GM12878 (cell line): ENCODE data around the gene PRDM1. TPM values are rescaled to one million over a fixed set of nuclear protein-coding genes. Genes with fewer than 3 reads are reported as not detected.

ENCODE experiments used
- BACH1 ChIP-seq: fragments of 450-650 bp; IDR thresholded peaks from 2 replicates; pipeline ENCODE4 v1.6.1; 2017; ENCODE audit warnings: mild to moderate bottlenecking, borderline replicate concordance
- BHLHE40 ChIP-seq, 2 experiments: fragments of 450-650 bp in 1 of 2; IDR thresholded peaks; 2 replicates each; pipeline ENCODE4 v1.6.1; 2011 to 2017; ENCODE audit warnings: low read depth in 2 of 2, borderline replicate concordance in 1 of 2, improper control_type of control experiment in 1 of 2, low read length in 1 of 2, mild to moderate bottlenecking in 1 of 2
- CBFB ChIP-seq: IDR thresholded peaks from 2 replicates; pipeline ENCODE4 v1.6.1; 2016; ENCODE audit warnings: antibody characterized with exemption, low read depth
- CHD4 ChIP-seq: fragments of 200-600 bp; sonication (generic); IDR thresholded peaks from 2 replicates; pipeline ENCODE4 v1.6.1; 2016; ENCODE audit warnings: mild to moderate bottlenecking
- CUX1 ChIP-seq: IDR thresholded peaks from 2 replicates; pipeline ENCODE4 v1.6.1; 2012; ENCODE audit warnings: improper control_type of control experiment, low read depth, low read length; ENCODE audit not compliant: insufficient replicate concordance
- FOS ChIP-seq: IDR thresholded peaks from 3 replicates; pipeline ENCODE4 v1.6.1; 2011; ENCODE audit warnings: borderline replicate concordance; ENCODE audit not compliant: insufficient read length; ENCODE audit errors: extremely low read depth
- GABPA ChIP-seq: IDR thresholded peaks from 2 replicates; pipeline ENCODE4 v1.6.1; 2014; ENCODE audit warnings: antibody characterized with exemption, low read depth, mild to moderate bottlenecking, inconsistent platforms
- GATAD2B ChIP-seq: fragments of 450-650 bp; conservative IDR thresholded peaks from 2 replicates; pipeline ENCODE4 v1.6.1; 2017; ENCODE audit warnings: low read depth, mild to moderate bottlenecking, moderate library complexity
- IRF3 ChIP-seq: fragments of 450-650 bp; IDR thresholded peaks from 2 replicates; pipeline ENCODE4 v1.6.1; 2014; ENCODE audit warnings: mild to moderate bottlenecking
- MYB ChIP-seq: fragments of 150-350 bp; IDR thresholded peaks from 2 replicates; pipeline ENCODE4 v1.6.1; 2014; ENCODE audit warnings: mild to moderate bottlenecking, low read depth, low read length, borderline replicate concordance
- NR2C2 ChIP-seq: IDR thresholded peaks from 2 replicates; pipeline ENCODE4 v1.6.1; 2011; ENCODE audit warnings: borderline replicate concordance, low read depth; ENCODE audit not compliant: control insufficient read depth, insufficient read length
- RAD21 ChIP-seq: IDR thresholded peaks from 2 replicates; pipeline ENCODE4 v1.6.1; 2011; ENCODE audit warnings: mild to moderate bottlenecking, low read depth, low read length, moderate library complexity; ENCODE audit not compliant: insufficient read depth
- SMC3 ChIP-seq: IDR thresholded peaks from 2 replicates; pipeline ENCODE4 v1.6.1; 2011; ENCODE audit warnings: low read length, improper control_type of control experiment, borderline replicate concordance
- SPI1 ChIP-seq: IDR thresholded peaks from 2 replicates; pipeline ENCODE4 v1.6.1; 2011; ENCODE audit warnings: low read depth, mild to moderate bottlenecking, low read length, moderate library complexity, borderline replicate concordance; ENCODE audit not compliant: insufficient read depth
- SREBF2 ChIP-seq: IDR thresholded peaks from 2 replicates; pipeline ENCODE4 v1.6.1; 2012; ENCODE audit warnings: mild to moderate bottlenecking, low read length
- YBX1 ChIP-seq: fragments of 450-650 bp; IDR thresholded peaks from 2 replicates; pipeline ENCODE4 v1.6.1; 2016; ENCODE audit warnings: antibody characterized with exemption
- ZBED1 ChIP-seq: IDR thresholded peaks from 2 replicates; pipeline ENCODE4 v1.6.1; 2016; ENCODE audit warnings: borderline replicate concordance
- polyA plus RNA-seq, 11 experiments: library from polyadenylated mRNA; depleted of rRNA in 4 of 11; unstranded in 6 of 11; stranded (reverse) in 5 of 11; fragments of >200 nt; fragmentation: Nextera tagmentation in 4 of 11; fragmentation: Illumina TruSeq in 1 of 11; extraction: Ambion mirVana in 4 of 11; extraction: Trizol in 1 of 11; gene quantifications; 1 replicate in 1 of 11; 2 replicates in 10 of 11; pipeline versions ENCODE4 v1.2.1 to v1.2.3, GENCODE V29; 2011 to 2016; ENCODE audit warnings: inconsistent platforms in 2 of 11, missing spikeins in 2 of 11, low read depth in 1 of 11
- total RNA-seq, 4 experiments: library from RNA; depleted of rRNA in 3 of 4; stranded (reverse); fragments of >200 nt in 3 of 4; fragmentation: Illumina TruSeq in 1 of 4; extraction: Trizol in 1 of 4; gene quantifications; 2 replicates each; pipeline versions ENCODE4 v1.2.1 to v1.2.3, GENCODE V29; 2013 to 2021
- TF ChIP-seq, protein P1 (sequence below): IDR thresholded peaks from 2 replicates; pipeline ENCODE4 v1.6.1; 2011; ENCODE audit warnings: low read depth, low read length, improper control_type of control experiment, borderline replicate concordance
- TF ChIP-seq, protein P2 (sequence below): IDR thresholded peaks from 2 replicates; pipeline ENCODE4 v1.6.1; 2012; ENCODE audit warnings: low read depth, low read length, improper control_type of control experiment
- TF ChIP-seq, protein P3 (sequence below): IDR thresholded peaks from 2 replicates; pipeline ENCODE4 v1.6.1; 2011; ENCODE audit warnings: mild to moderate bottlenecking, low read depth, low read length, moderate library complexity; ENCODE audit not compliant: insufficient replicate concordance

The PRDM1 gene
- total and polyA plus RNA-seq, 10 of the 15 experiments (the other 5 are each of a cell fraction or from before 2014, with no cell fraction given): 1.9 to 15.8 (median 4.1) TPM

DNA sequence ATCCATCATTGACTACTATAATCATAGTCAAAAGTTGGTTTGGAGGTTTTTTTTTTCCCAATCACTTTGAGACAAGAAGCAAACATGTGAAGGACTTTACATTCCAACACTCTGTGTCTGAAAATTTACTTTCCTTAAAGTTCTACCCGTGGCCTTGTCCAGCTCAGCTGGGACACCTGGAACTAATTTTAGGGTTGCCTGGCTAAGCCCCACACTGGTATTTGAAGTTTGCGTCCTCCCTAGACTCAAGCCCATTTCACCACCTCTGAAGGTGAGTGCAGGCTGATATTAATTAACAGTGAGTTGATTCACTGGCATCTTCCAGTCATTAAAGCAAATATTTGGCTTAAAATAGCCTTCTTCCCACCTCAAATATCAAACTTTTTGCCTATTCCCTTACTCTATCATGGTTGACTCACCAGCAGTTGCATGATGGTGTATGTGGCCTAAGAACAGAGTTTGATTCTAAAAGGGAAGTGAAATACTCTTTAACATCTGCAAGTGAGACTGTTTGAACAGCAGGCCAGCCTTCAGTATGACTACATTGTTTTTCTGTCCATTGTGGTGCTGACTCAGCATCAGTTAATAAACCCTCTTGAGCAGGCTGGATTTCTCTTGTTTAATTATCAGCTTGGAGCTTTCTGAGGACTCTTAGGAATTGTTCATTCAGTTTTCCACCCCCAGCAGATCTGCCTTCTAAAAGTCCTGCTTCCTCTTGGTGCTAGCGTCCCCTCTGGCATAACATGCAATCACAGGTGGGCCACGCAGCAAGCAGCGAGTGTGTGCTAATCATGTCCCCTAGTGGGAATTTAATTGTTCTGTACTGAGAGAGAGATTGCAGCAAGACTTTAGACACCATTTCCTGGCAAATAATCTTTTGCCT lies 1.8 kb upstream of the PRDM1 start (continued):
- TF ChIP-seq MYB (no peak), FOS (no peak), SREBF2 (no peak), SMC3 (peak; percentile 4; the same call in 1 of the 2 replicates), SPI1 (peak; percentile 98), BACH1 (peak; percentile 99), BHLHE40 (IDR thresholded peaks at IDR 0.05; ENCODE audit: borderline replicate concordance in 1 of 2, low read depth in 2 of 2, low read length in 1 of 2) (peak; percentile 35; a peak in 2 of 4 replicates), NR2C2 (no peak), CHD4 (no peak), IRF3 (no peak), CUX1 (no peak), RAD21 (peak; percentile 47), ZBED1 (peak; percentile 49; the same call in 1 of the 2 replicates), GABPA (no peak), GATAD2B (no peak; the same call in 1 of the 2 replicates), CBFB (no peak), YBX1 (no peak)
- TF ChIP-seq, protein P1, sequence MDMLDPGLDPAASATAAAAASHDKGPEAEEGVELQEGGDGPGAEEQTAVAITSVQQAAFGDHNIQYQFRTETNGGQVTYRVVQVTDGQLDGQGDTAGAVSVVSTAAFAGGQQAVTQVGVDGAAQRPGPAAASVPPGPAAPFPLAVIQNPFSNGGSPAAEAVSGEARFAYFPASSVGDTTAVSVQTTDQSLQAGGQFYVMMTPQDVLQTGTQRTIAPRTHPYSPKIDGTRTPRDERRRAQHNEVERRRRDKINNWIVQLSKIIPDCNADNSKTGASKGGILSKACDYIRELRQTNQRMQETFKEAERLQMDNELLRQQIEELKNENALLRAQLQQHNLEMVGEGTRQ: no peak
- TF ChIP-seq, protein P2, sequence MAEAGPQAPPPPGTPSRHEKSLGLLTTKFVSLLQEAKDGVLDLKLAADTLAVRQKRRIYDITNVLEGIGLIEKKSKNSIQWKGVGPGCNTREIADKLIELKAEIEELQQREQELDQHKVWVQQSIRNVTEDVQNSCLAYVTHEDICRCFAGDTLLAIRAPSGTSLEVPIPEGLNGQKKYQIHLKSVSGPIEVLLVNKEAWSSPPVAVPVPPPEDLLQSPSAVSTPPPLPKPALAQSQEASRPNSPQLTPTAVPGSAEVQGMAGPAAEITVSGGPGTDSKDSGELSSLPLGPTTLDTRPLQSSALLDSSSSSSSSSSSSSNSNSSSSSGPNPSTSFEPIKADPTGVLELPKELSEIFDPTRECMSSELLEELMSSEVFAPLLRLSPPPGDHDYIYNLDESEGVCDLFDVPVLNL: no peak
- TF ChIP-seq, protein P3, sequence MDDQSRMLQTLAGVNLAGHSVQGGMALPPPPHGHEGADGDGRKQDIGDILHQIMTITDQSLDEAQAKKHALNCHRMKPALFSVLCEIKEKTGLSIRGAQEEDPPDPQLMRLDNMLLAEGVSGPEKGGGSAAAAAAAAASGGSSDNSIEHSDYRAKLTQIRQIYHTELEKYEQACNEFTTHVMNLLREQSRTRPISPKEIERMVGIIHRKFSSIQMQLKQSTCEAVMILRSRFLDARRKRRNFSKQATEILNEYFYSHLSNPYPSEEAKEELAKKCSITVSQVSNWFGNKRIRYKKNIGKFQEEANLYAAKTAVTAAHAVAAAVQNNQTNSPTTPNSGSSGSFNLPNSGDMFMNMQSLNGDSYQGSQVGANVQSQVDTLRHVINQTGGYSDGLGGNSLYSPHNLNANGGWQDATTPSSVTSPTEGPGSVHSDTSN: no peak
